GM12878 (cell line): ENCODE results near the gene SF3B6. TPM values are rescaled to one million over a fixed set of nuclear protein-coding genes. Genes with fewer than 3 reads are reported as not detected.

ENCODE experiments used
- ATAC-seq: fragments of 200-7000 bp; cut with Tn5 transposase; 3 replicates; pipeline ENCODE4 v1.9.1; 2020; ENCODE audit warnings: mild to moderate bottlenecking, moderate library complexity
- BruUV-seq: library from RNA; stranded (reverse); fragments of 400-500 nt; replicated peaks from 2 replicates; lab custom pipeline; 2021; lab: Mats Ljungman, UMichigan
- CTCF ChIA-PET: fragments of 300-600 bp; sonication (Branson Sonifier 250); formaldehyde crosslinking; extraction: SDS; loops from one replicate; lab custom pipeline; 2021; ENCODE audit warnings: inconsistent platforms; lab: Yijun Ruan, JAX
- POLR2A ChIA-PET: fragments of 350-600 bp; formaldehyde crosslinking; extraction: SDS; loops from one replicate; lab custom pipeline; 2021; ENCODE audit warnings: inconsistent platforms; lab: Charles Lee
- RAD21 ChIA-PET: fragments of 300-600 bp; sonication (Branson Sonifier 250); formaldehyde crosslinking; loops from one replicate; lab custom pipeline; 2023; ENCODE audit warnings: antibody characterized with exemption; ENCODE audit not compliant: unreplicated experiment; lab: Charles Lee
- SMC1A ChIA-PET: fragments of 300-600 bp; sonication (Branson Sonifier 250); formaldehyde crosslinking; loops from one replicate; lab custom pipeline; 2023; ENCODE audit not compliant: unreplicated experiment, uncharacterized antibody; lab: Charles Lee
- DNase-seq: peaks from one replicate; pipeline ENCODE4 v3.0.0-alpha.2; 2011; ENCODE audit warnings: low read depth, low spot score
- FAIRE-seq: peaks from 3 replicates; lab custom pipeline; 2011; peaks lifted over from hg19 to GRCh38; lab: Jason Lieb, UNC
- H2AFZ ChIP-seq: 2 replicates; pipeline ENCODE4 v1.6.0; 2011; ENCODE audit warnings: low read depth, low read length, control low read depth; ENCODE audit not compliant: control insufficient read depth
- H3K27ac ChIP-seq: 2 replicates; pipeline ENCODE4 v1.5.1; 2011; ENCODE audit warnings: control low read depth; ENCODE audit not compliant: control insufficient read depth, insufficient read depth
- H3K27me3 ChIP-seq, 2 experiments: replicated peaks in 1 of 2; 2 replicates each; pipeline versions ENCODE4 v1.6.0 to v1.6.1; 2011; ENCODE audit warnings: low read length in 1 of 2; ENCODE audit not compliant: control insufficient read depth in 2 of 2, insufficient read depth in 2 of 2
- H3K36me3 ChIP-seq, 2 experiments: 2 replicates each; pipeline ENCODE4 v1.5.1; 2011; ENCODE audit warnings: low read length in 1 of 2; ENCODE audit not compliant: control insufficient read depth in 2 of 2, insufficient read depth in 2 of 2
- H3K4me1 ChIP-seq: 2 replicates; pipeline ENCODE4 v1.6.1; 2011; ENCODE audit warnings: mild to moderate bottlenecking, low read length, moderate library complexity, mixed read lengths; ENCODE audit not compliant: control insufficient read depth, insufficient read depth
- H3K4me2 ChIP-seq: 2 replicates; pipeline ENCODE4 v1.6.0; 2011; ENCODE audit warnings: control low read depth; ENCODE audit not compliant: control insufficient read depth, insufficient read depth
- H3K4me3 ChIP-seq: fragments of 200-600 bp; sonication (generic); 2 replicates; pipeline ENCODE4 v1.5.1; 2016
- H3K79me2 ChIP-seq: 2 replicates; pipeline ENCODE4 v1.6.0; 2011; ENCODE audit warnings: low read length; ENCODE audit not compliant: control insufficient read depth, insufficient read depth
- H3K9ac ChIP-seq: 2 replicates; pipeline ENCODE4 v1.8.0; 2011; ENCODE audit warnings: low read length, control low read depth, mixed read lengths; ENCODE audit not compliant: control insufficient read depth, insufficient read depth
- H3K9me3 ChIP-seq: replicated peaks from 3 replicates; pipeline ENCODE4 v1.5.1; 2011; ENCODE audit warnings: mild to moderate bottlenecking, low read length; ENCODE audit not compliant: control insufficient read depth, insufficient read depth
- H4K20me1 ChIP-seq: 2 replicates; pipeline ENCODE4 v1.6.0; 2011; ENCODE audit not compliant: control insufficient read depth, insufficient read depth
- CREB1 ChIP-seq: IDR thresholded peaks from 2 replicates; pipeline ENCODE4 v1.6.1; 2012; ENCODE audit warnings: low read depth, mild to moderate bottlenecking, inconsistent platforms
- KLF5 ChIP-seq: fragments of 450-650 bp; IDR thresholded peaks from 2 replicates; pipeline ENCODE4 v1.6.1; 2014; ENCODE audit warnings: mild to moderate bottlenecking; ENCODE audit not compliant: partially characterized antibody
- WRNIP1 ChIP-seq: IDR thresholded peaks from 2 replicates; pipeline ENCODE4 v1.6.1; 2011; ENCODE audit warnings: low read depth, low read length, improper control_type of control experiment, borderline replicate concordance
- ZNF207 ChIP-seq: fragments of 450-650 bp; IDR thresholded peaks from 2 replicates; pipeline ENCODE4 v1.6.1; 2014; ENCODE audit warnings: antibody characterized with exemption, mild to moderate bottlenecking, borderline replicate concordance
- ZSCAN29 ChIP-seq: fragments of 450-650 bp; IDR thresholded peaks from 2 replicates; pipeline ENCODE4 v1.6.1; 2017; ENCODE audit warnings: mild to moderate bottlenecking, moderate library complexity
- WGBS: methylation state at CpG from one replicate; pipeline ENCODE4 v1.1.6; 2016; ENCODE audit warnings: low lambda C conversion rate; ENCODE audit not compliant: insufficient replicate concordance, insufficient coverage; ENCODE audit errors: missing lambda C conversion rate; 5-methylcytosine and 5-hydroxymethylcytosine counted together
- in situ Hi-C: fragments of 300-500 bp; cut with MboI; formaldehyde crosslinking; loops from 9 replicates; pipeline ENCODE4 v1.14.3; 2018; ENCODE audit warnings: mixed read lengths
- intact Hi-C: fragments of 100-400 bp; cut with micrococcal nuclease; formaldehyde crosslinking; loops from one replicate; pipeline ENCODE4 v1.14.2; 2022; ENCODE audit not compliant: unreplicated experiment
- polyA plus RNA-seq, 11 experiments: library from polyadenylated mRNA; depleted of rRNA in 4 of 11; unstranded in 6 of 11; stranded (reverse) in 5 of 11; fragments of >200 nt; fragmentation: Nextera tagmentation in 4 of 11; fragmentation: Illumina TruSeq in 1 of 11; extraction: Ambion mirVana in 4 of 11; extraction: Trizol in 1 of 11; gene quantifications; 1 replicate in 1 of 11; 2 replicates in 10 of 11; pipeline versions ENCODE4 v1.2.1 to v1.2.3, GENCODE V29; 2011 to 2016; ENCODE audit warnings: inconsistent platforms in 2 of 11, missing spikeins in 2 of 11, low read depth in 1 of 11
- total RNA-seq, 4 experiments: library from RNA; depleted of rRNA in 3 of 4; stranded (reverse); fragments of >200 nt in 3 of 4; fragmentation: Illumina TruSeq in 1 of 4; extraction: Trizol in 1 of 4; gene quantifications; 2 replicates each; pipeline versions ENCODE4 v1.2.1 to v1.2.3, GENCODE V29; 2013 to 2021
- TF ChIP-seq, protein P1 (sequence below): fragments of 450-650 bp; formaldehyde crosslinking; IDR thresholded peaks from 2 replicates; pipeline ENCODE4 v1.4.0; 2022; ENCODE audit warnings: mild to moderate bottlenecking, moderate library complexity
- TF ChIP-seq, protein P2 (sequence below): IDR thresholded peaks from 2 replicates; pipeline ENCODE4 v1.6.1; 2012; ENCODE audit warnings: mild to moderate bottlenecking, low read depth, low read length
- TF ChIP-seq, protein P3 (sequence below): fragments of 450-650 bp; IDR thresholded peaks from 2 replicates; pipeline ENCODE4 v1.6.1; 2016; ENCODE audit warnings: mild to moderate bottlenecking
- TF ChIP-seq, protein P4 (sequence below): fragments of 450-650 bp; IDR thresholded peaks from 2 replicates; pipeline ENCODE4 v1.6.1; 2017; ENCODE audit warnings: mild to moderate bottlenecking, moderate library complexity

SF3B6 gene
- total and polyA plus RNA-seq, 10 of the 15 experiments (the other 5 are each of a cell fraction or from before 2014, with no cell fraction given), result 118 to 584 (median 270) TPM

DNA sequence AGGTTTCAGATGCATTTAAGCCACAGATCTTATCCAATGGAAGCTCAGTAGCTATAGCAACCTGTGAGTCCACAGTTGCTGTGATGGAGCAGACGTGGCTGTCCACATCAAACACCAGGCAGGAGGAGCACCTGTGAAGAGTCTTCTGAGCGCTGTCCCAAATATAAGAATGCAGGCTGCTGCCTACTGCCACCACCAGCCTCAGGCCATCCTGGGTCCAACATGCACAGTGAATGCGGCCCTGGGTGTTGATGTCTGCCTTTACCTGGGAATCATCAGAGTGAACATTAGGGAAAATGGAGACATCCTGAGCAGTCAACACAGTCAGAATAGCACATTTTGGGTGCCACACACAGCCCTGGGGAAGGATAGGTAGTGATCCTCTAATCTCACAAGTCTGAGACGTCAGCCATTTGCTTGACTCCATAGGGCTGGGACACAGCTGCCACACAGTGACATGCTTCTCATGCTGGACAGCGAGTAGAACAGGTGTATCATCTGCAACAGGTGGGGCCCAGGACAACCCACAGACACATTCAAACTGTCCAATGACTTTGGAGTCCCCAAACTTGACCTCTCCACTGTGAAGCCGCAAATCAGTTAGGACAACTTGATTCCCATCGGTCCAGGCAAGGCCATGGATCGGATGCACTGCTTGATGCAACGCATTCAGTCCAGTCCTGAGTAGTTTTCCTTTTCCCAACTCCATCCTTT, 37.2 kb downstream of the SF3B6 start (continued):
- TF ChIP-seq, protein P1, sequence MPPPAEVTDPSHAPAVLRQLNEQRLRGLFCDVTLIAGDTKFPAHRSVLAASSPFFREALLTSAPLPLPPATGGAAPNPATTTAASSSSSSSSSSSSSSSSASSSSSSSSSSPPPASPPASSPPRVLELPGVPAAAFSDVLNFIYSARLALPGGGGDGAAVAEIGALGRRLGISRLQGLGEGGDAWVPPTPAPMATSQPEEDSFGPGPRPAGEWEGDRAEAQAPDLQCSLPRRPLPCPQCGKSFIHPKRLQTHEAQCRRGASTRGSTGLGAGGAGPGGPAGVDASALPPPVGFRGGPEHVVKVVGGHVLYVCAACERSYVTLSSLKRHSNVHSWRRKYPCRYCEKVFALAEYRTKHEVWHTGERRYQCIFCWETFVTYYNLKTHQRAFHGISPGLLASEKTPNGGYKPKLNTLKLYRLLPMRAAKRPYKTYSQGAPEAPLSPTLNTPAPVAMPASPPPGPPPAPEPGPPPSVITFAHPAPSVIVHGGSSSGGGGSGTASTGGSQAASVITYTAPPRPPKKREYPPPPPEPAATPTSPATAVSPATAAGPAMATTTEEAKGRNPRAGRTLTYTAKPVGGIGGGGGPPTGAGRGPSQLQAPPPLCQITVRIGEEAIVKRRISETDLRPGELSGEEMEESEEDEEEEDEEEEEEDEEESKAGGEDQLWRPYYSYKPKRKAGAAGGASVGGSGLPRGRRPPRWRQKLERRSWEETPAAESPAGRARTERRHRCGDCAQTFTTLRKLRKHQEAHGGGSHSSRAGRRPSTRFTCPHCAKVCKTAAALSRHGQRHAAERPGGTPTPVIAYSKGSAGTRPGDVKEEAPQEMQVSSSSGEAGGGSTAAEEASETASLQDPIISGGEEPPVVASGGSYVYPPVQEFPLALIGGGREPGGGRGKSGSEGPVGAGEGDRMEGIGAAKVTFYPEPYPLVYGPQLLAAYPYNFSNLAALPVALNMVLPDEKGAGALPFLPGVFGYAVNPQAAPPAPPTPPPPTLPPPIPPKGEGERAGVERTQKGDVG (CRISPR knock-in tag), result no peak
- TF ChIP-seq CREB1 (no peak), KLF5 (no peak), WRNIP1 (no peak), ZSCAN29 (no peak)

DNA sequence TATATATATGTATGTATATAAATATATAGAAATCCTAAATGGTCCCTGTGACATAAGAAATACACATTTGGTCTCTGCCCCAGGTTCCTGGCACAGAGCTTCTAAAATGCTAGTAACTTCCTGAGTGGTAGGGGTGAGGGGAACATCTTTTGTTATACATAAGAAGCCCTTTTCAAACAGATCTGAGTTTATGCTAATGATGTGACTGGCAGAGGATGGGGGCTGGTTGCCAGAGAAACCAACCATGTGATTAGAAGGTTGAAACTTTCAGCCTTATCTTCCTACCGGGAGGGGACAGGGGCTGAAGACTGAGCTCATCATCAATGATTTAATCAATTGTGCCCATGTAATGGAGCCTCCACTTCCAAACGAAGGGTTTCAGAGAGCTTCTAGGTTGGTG, 49.9 kb downstream of the SF3B6 start:
- peaks cover 0 to 11% of the 10 kb centered on the region in 2 experiments; a peak in 3 of 4 replicates for H3K36me3 ChIP-seq
- POLR2A ChIA-PET, result no interaction called here
- SMC1A ChIA-PET, result no interaction called here
- BruUV-seq, result no TSS peak
- no peaks in the 10 kb centered on the region for H4K20me1 ChIP-seq
- H3K9ac ChIP-seq, result no peak overlapping the region
- ATAC-seq, result no peak
- in situ Hi-C loops (no loop called here), intact Hi-C loops (no loop called here)
- no peaks in the 10 kb centered on the region for H3K27me3 ChIP-seq
- no peak overlapping the region for H2AFZ ChIP-seq
- no peak overlapping the region for H3K4me2 ChIP-seq
- H3K4me3 ChIP-seq, result no peak overlapping the region
- no peaks in the 10 kb centered on the region for H3K79me2 ChIP-seq
- RAD21 ChIA-PET, result no interaction called here
- no peak for DNase-seq
- H3K27ac ChIP-seq, result no peak overlapping the region
- H3K9me3 ChIP-seq, result no peaks in the 10 kb centered on the region
- H3K4me1 ChIP-seq, result no peaks in the 10 kb centered on the region
- CTCF ChIA-PET, result interaction anchor here (1.0 to 1.4 kb wide), 3 partner anchors 8 to 202 kb away, joined by 3 read pairs; no protein-coding TSS in a partner anchor
- FAIRE-seq, result no peak
- WGBS, result 97% methylated on average over 2 of the region's 2 CpGs
- TF ChIP-seq, protein P2, sequence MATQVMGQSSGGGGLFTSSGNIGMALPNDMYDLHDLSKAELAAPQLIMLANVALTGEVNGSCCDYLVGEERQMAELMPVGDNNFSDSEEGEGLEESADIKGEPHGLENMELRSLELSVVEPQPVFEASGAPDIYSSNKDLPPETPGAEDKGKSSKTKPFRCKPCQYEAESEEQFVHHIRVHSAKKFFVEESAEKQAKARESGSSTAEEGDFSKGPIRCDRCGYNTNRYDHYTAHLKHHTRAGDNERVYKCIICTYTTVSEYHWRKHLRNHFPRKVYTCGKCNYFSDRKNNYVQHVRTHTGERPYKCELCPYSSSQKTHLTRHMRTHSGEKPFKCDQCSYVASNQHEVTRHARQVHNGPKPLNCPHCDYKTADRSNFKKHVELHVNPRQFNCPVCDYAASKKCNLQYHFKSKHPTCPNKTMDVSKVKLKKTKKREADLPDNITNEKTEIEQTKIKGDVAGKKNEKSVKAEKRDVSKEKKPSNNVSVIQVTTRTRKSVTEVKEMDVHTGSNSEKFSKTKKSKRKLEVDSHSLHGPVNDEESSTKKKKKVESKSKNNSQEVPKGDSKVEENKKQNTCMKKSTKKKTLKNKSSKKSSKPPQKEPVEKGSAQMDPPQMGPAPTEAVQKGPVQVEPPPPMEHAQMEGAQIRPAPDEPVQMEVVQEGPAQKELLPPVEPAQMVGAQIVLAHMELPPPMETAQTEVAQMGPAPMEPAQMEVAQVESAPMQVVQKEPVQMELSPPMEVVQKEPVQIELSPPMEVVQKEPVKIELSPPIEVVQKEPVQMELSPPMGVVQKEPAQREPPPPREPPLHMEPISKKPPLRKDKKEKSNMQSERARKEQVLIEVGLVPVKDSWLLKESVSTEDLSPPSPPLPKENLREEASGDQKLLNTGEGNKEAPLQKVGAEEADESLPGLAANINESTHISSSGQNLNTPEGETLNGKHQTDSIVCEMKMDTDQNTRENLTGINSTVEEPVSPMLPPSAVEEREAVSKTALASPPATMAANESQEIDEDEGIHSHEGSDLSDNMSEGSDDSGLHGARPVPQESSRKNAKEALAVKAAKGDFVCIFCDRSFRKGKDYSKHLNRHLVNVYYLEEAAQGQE, result no peak
- TF ChIP-seq, protein P3, sequence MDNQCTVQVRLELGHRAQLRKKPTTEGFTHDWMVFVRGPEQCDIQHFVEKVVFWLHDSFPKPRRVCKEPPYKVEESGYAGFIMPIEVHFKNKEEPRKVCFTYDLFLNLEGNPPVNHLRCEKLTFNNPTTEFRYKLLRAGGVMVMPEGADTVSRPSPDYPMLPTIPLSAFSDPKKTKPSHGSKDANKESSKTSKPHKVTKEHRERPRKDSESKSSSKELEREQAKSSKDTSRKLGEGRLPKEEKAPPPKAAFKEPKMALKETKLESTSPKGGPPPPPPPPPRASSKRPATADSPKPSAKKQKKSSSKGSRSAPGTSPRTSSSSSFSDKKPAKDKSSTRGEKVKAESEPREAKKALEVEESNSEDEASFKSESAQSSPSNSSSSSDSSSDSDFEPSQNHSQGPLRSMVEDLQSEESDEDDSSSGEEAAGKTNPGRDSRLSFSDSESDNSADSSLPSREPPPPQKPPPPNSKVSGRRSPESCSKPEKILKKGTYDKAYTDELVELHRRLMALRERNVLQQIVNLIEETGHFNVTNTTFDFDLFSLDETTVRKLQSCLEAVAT, result no peak
- TF ChIP-seq ZNF207, result no peak
- TF ChIP-seq, protein P4, sequence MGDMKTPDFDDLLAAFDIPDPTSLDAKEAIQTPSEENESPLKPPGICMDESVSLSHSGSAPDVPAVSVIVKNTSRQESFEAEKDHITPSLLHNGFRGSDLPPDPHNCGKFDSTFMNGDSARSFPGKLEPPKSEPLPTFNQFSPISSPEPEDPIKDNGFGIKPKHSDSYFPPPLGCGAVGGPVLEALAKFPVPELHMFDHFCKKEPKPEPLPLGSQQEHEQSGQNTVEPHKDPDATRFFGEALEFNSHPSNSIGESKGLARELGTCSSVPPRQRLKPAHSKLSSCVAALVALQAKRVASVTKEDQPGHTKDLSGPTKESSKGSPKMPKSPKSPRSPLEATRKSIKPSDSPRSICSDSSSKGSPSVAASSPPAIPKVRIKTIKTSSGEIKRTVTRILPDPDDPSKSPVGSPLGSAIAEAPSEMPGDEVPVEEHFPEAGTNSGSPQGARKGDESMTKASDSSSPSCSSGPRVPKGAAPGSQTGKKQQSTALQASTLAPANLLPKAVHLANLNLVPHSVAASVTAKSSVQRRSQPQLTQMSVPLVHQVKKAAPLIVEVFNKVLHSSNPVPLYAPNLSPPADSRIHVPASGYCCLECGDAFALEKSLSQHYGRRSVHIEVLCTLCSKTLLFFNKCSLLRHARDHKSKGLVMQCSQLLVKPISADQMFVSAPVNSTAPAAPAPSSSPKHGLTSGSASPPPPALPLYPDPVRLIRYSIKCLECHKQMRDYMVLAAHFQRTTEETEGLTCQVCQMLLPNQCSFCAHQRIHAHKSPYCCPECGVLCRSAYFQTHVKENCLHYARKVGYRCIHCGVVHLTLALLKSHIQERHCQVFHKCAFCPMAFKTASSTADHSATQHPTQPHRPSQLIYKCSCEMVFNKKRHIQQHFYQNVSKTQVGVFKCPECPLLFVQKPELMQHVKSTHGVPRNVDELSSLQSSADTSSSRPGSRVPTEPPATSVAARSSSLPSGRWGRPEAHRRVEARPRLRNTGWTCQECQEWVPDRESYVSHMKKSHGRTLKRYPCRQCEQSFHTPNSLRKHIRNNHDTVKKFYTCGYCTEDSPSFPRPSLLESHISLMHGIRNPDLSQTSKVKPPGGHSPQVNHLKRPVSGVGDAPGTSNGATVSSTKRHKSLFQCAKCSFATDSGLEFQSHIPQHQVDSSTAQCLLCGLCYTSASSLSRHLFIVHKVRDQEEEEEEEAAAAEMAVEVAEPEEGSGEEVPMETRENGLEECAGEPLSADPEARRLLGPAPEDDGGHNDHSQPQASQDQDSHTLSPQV, result no peak
